MG63 (cell line): ENCODE results near the gene DHRS1. TPM values are rescaled to one million over a fixed set of nuclear protein-coding genes. Genes with fewer than 3 reads are reported as not detected.
A peak's percentile ranks its signal among the peaks of the same experiment; 100 is the strongest.

Experiments
- DNase-seq: peaks from one replicate; pipeline ENCODE4 v3.0.0-alpha.2; 2020
- H3K27me3 ChIP-seq: fragments of 250-450 bp; sonication (Bioruptor Pico); 2 replicates; pipeline ENCODE4 v1.5.1; 2020; ENCODE audit warnings: mild to moderate bottlenecking, moderate library complexity
- H3K36me3 ChIP-seq: fragments of 250-450 bp; sonication (Bioruptor Pico); 2 replicates; pipeline ENCODE4 v1.5.1; 2020; ENCODE audit warnings: mild to moderate bottlenecking, moderate library complexity
- H3K4me3 ChIP-seq: fragments of 250-450 bp; sonication (Bioruptor Pico); 2 replicates; pipeline ENCODE4 v1.5.1; 2020; ENCODE audit warnings: mild to moderate bottlenecking, moderate library complexity
- H3K9me3 ChIP-seq: fragments of 250-450 bp; sonication (Bioruptor Pico); 2 replicates; pipeline ENCODE4 v1.5.1; 2020; ENCODE audit warnings: mild to moderate bottlenecking, moderate library complexity
- total RNA-seq: library from RNA; depleted of rRNA; stranded (reverse); fragments of >200 nt; shearing (Covaris generic); gene quantifications from 2 replicates; pipeline ENCODE4 v1.2.3, GENCODE V29; 2014; ENCODE audit warnings: low replicate concordance

Gene DHRS1
- total RNA-seq, 1 experiment from 2014 or later, result 1.5 TPM

- Histone ChIP-seq H3K4me3 (no peak overlapping the region), H3K9me3 (no peaks in the 10 kb centered on the region), H3K36me3 (no peaks in the 10 kb centered on the region), H3K27me3 (no peaks in the 10 kb centered on the region)
- no peak for DNase-seq
Observed at GRCh38 chr14:24279301-24280186, 20.0 kb downstream of the DHRS1 start.

GRCh38 chr14:24278424-24278823, 21.2 kb downstream of the DHRS1 start:
- no peaks in the 10 kb centered on the region for H3K9me3 ChIP-seq
- DNase-seq, result no peak

GRCh38 chr14:24277606-24278321, 21.8 kb downstream of the DHRS1 start:
- Histone ChIP-seq H3K27me3 (no peaks in the 10 kb centered on the region), H3K36me3 (no peaks in the 10 kb centered on the region), H3K4me3 (no peak overlapping the region), H3K9me3 (no peaks in the 10 kb centered on the region)
- no peak for DNase-seq

More at GRCh38 chr14:24278424-24278823, 21.2 kb downstream of the DHRS1 start:
- H3K4me3 ChIP-seq, result no peak overlapping the region
- H3K27me3 ChIP-seq, result no peaks in the 10 kb centered on the region
- H3K36me3 ChIP-seq, result no peaks in the 10 kb centered on the region

GRCh38 chr14:24277071-24277470, 22.5 kb downstream of the DHRS1 start:
- Histone ChIP-seq H3K9me3 (no peaks in the 10 kb centered on the region), H3K36me3 (no peaks in the 10 kb centered on the region), H3K27me3 (no peaks in the 10 kb centered on the region), H3K4me3 (no peak overlapping the region)
- no peak for DNase-seq

- no peaks in the 10 kb centered on the region for H3K9me3 ChIP-seq
- DNase-seq, result no peak
- H3K4me3 ChIP-seq, result no peak overlapping the region
Observed at GRCh38 chr14:24274101-24274543, 25.5 kb downstream of the DHRS1 start.

GRCh38 chr14:24273422-24273998, 26.1 kb downstream of the DHRS1 start:
- DNase-seq, result no peak
- no peak overlapping the region for H3K4me3 ChIP-seq
- no peaks in the 10 kb centered on the region for H3K9me3 ChIP-seq
- no peaks in the 10 kb centered on the region for H3K27me3 ChIP-seq
- no peaks in the 10 kb centered on the region for H3K36me3 ChIP-seq

More at GRCh38 chr14:24274101-24274543, 25.5 kb downstream of the DHRS1 start:
- Histone ChIP-seq H3K27me3 (no peaks in the 10 kb centered on the region), H3K36me3 (no peaks in the 10 kb centered on the region)

GRCh38 chr14:24272467-24272866, 27.1 kb downstream of the DHRS1 start:
- Histone ChIP-seq H3K36me3 (no peaks in the 10 kb centered on the region), H3K27me3 (no peaks in the 10 kb centered on the region), H3K9me3 (no peaks in the 10 kb centered on the region), H3K4me3 (no peak overlapping the region)
- no peak for DNase-seq

- H3K9me3 ChIP-seq, result no peaks in the 10 kb centered on the region
- peak overlapping the region; percentile 90 for H3K4me3 ChIP-seq
- DNase-seq, result no peak
- no peaks in the 10 kb centered on the region for H3K27me3 ChIP-seq
- H3K36me3 ChIP-seq, result no peaks in the 10 kb centered on the region
Observed at GRCh38 chr14:24271834-24272263, 27.7 kb downstream of the DHRS1 start.

GRCh38 chr14:24271134-24271833, 28.3 kb downstream of the DHRS1 start, which contains the start of gene RABGGTA:
Gene RABGGTA, minus strand, starts transcription at chr14:24271597. Its CDS starts 482 bp downstream, at chr14:24271115.
- Histone ChIP-seq H3K27me3 (no peaks in the 10 kb centered on the region), H3K9me3 (no peaks in the 10 kb centered on the region), H3K4me3 (peak within 1 kb of the TSS; percentile 90), H3K36me3 (no peaks in the 10 kb centered on the region)
- DNase-seq, result peak; percentile 76

GRCh38 chr14:24270537-24271133, 28.9 kb downstream of the DHRS1 start:
- Histone ChIP-seq H3K9me3 (no peaks in the 10 kb centered on the region), H3K27me3 (no peaks in the 10 kb centered on the region), H3K36me3 (no peaks in the 10 kb centered on the region), H3K4me3 (peak overlapping the region; percentile 90)
- no peak for DNase-seq

GRCh38 chr14:24269910-24270536, 29.6 kb downstream of the DHRS1 start:
- Histone ChIP-seq H3K27me3 (no peaks in the 10 kb centered on the region), H3K4me3 (no peak overlapping the region), H3K36me3 (no peaks in the 10 kb centered on the region), H3K9me3 (no peaks in the 10 kb centered on the region)
- DNase-seq, result no peak

- Histone ChIP-seq H3K9me3 (no peaks in the 10 kb centered on the region), H3K36me3 (no peaks in the 10 kb centered on the region), H3K4me3 (no peak overlapping the region), H3K27me3 (no peaks in the 10 kb centered on the region)
- DNase-seq, result no peak
Observed at GRCh38 chr14:24269368-24269767, 30.2 kb downstream of the DHRS1 start.

- H3K9me3 ChIP-seq, result no peaks in the 10 kb centered on the region
- DNase-seq, result no peak
Observed at GRCh38 chr14:24268225-24268624, 31.4 kb downstream of the DHRS1 start.

GRCh38 chr14:24267516-24267915, 32.1 kb downstream of the DHRS1 start:
- no peaks in the 10 kb centered on the region for H3K9me3 ChIP-seq
- DNase-seq, result no peak
- no peak overlapping the region for H3K4me3 ChIP-seq
- no peaks in the 10 kb centered on the region for H3K27me3 ChIP-seq
- no peaks in the 10 kb centered on the region for H3K36me3 ChIP-seq

More at GRCh38 chr14:24268225-24268624, 31.4 kb downstream of the DHRS1 start:
- Histone ChIP-seq H3K4me3 (no peak overlapping the region), H3K36me3 (no peaks in the 10 kb centered on the region), H3K27me3 (no peaks in the 10 kb centered on the region)

GRCh38 chr14:24266344-24267244, 33.0 kb downstream of the DHRS1 start:
- Histone ChIP-seq H3K27me3 (no peaks in the 10 kb centered on the region), H3K9me3 (no peaks in the 10 kb centered on the region), H3K36me3 (no peaks in the 10 kb centered on the region), H3K4me3 (no peak overlapping the region)
- DNase-seq, result no peak
